Glutamatergic neuron (in vitro differentiated cells): ENCODE data around the gene RBPMS2. TPM values are rescaled to one million over a fixed set of nuclear protein-coding genes. Genes with fewer than 3 reads are reported as not detected.
"Not testable (repeated sequence)": the region's sequence is repeated elsewhere in the genome, so short reads cannot be mapped to it uniquely, and the experiment has no call there.

Experiments used
- DNase-seq: peaks from one replicate; pipeline ENCODE4 v3.0.0; 2022
- H3K27ac Mint-ChIP-seq: one replicate; pipeline ENCODE4 v1.8.0; 2020; ENCODE audit warnings: mild to moderate bottlenecking, mixed read lengths, inconsistent platforms; ENCODE audit not compliant: unreplicated experiment
- H3K27me3 Mint-ChIP-seq: one replicate; pipeline ENCODE4 v1.8.0; 2020; ENCODE audit warnings: mild to moderate bottlenecking, moderate library complexity, mixed read lengths, inconsistent platforms; ENCODE audit not compliant: unreplicated experiment
- H3K36me3 Mint-ChIP-seq: one replicate; pipeline ENCODE4 v1.8.0; 2020; ENCODE audit warnings: mild to moderate bottlenecking, mixed read lengths, inconsistent platforms; ENCODE audit not compliant: unreplicated experiment
- H3K4me1 Mint-ChIP-seq: one replicate; pipeline ENCODE4 v1.8.0; 2020; ENCODE audit warnings: mild to moderate bottlenecking, low read depth, mixed read lengths, inconsistent platforms; ENCODE audit not compliant: unreplicated experiment
- H3K4me3 Mint-ChIP-seq: one replicate; pipeline ENCODE4 v1.8.0; 2020; ENCODE audit warnings: mild to moderate bottlenecking, mixed read lengths, inconsistent platforms; ENCODE audit not compliant: unreplicated experiment
- H3K9me3 Mint-ChIP-seq: one replicate; pipeline ENCODE4 v1.8.0; 2020; ENCODE audit warnings: mild to moderate bottlenecking, moderate library complexity, mixed read lengths, inconsistent platforms; ENCODE audit not compliant: unreplicated experiment
- long read RNA-seq: library from polyadenylated mRNA; unstranded; transcript quantifications from one replicate; pipeline ENCODE4 v2.0.0, GENCODE V29; 2020; ENCODE audit not compliant: unreplicated experiment
- total RNA-seq: library from RNA; stranded (reverse); fragmentation: NEBNext Ultra II Directional; extraction: Animal tissue kit (Norgen Biotek cat#: 25700); gene quantifications from one replicate; pipeline ENCODE4 v1.2.1, GENCODE V29; 2021; ENCODE audit not compliant: unreplicated experiment
- TF ChIP-seq, protein P1 (sequence below): fragments of 200-600 bp; sonication (generic); IDR thresholded peaks from one replicate; pipeline ENCODE4 v1.5.0; 2021; ENCODE audit not compliant: partially characterized antibody, unreplicated experiment

RBPMS2 gene
- total RNA-seq, result 2.0 TPM
- long read RNA-seq, partial matches to known transcripts, result 1 of 1 reads
- long read RNA-seq, other reads (novel, unspliced or antisense), result 0 of 1 reads

DNA sequence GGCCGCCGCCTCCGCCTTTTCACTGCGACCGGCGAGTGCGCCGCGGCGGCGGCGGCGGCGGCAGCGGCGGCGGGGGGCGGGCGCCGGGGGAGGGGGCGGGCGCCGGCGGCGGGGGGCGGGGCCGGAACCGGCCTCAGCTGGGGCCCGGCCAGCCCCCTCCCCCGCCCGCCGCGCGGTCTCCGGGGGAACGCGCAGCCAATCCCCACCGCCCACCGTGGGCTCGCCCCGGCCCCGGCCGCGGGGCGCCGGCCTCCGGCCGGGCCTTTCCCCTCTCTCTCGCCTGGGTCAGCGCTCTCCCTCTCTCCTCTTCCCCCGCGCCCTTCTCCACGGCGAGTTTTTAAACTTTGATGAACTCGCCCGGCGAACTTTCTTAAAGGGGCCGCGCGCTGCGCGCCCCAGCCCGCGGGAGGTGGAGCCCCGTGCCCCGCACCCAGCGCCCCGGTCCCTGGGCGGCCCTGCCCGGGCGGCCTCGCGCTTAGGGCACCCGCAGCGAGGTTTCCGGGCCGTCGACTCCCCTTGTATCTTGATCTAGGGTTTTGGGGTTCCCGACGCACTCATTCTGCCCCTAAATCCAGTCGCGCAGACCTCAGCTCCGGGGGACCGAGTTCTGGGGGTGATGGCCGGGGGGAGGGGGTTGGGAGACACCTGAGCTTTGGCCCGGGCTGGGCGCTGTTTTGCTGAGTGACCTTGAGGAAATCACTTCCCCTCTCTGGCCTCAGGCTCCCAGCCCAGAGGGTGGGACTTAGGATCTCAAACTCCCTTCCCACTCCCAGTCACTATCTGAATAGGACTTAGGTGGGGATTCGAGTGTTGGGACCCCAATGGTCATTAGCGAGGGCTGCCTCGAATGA, at the start of gene RBPMS2:
Gene RBPMS2 (minus strand): TSS at position 39 of the 851 bp plus-strand sequence. CDS start 270 bp downstream, outside the sequence.
- Mint-ChIP-seq H3K36me3 (no peaks in the 10 kb centered on the region), H3K27ac (no peak within 1 kb of the TSS), H3K27me3 (peaks cover 14% of the 10 kb centered on the region), H3K4me3 (peak within 1 kb of the TSS; percentile 82), H3K9me3 (no peaks in the 10 kb centered on the region), H3K4me1 (no peaks in the 10 kb centered on the region)
- TF ChIP-seq, protein P1, sequence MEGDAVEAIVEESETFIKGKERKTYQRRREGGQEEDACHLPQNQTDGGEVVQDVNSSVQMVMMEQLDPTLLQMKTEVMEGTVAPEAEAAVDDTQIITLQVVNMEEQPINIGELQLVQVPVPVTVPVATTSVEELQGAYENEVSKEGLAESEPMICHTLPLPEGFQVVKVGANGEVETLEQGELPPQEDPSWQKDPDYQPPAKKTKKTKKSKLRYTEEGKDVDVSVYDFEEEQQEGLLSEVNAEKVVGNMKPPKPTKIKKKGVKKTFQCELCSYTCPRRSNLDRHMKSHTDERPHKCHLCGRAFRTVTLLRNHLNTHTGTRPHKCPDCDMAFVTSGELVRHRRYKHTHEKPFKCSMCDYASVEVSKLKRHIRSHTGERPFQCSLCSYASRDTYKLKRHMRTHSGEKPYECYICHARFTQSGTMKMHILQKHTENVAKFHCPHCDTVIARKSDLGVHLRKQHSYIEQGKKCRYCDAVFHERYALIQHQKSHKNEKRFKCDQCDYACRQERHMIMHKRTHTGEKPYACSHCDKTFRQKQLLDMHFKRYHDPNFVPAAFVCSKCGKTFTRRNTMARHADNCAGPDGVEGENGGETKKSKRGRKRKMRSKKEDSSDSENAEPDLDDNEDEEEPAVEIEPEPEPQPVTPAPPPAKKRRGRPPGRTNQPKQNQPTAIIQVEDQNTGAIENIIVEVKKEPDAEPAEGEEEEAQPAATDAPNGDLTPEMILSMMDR, result no peak
- no peak for DNase-seq

DNA sequence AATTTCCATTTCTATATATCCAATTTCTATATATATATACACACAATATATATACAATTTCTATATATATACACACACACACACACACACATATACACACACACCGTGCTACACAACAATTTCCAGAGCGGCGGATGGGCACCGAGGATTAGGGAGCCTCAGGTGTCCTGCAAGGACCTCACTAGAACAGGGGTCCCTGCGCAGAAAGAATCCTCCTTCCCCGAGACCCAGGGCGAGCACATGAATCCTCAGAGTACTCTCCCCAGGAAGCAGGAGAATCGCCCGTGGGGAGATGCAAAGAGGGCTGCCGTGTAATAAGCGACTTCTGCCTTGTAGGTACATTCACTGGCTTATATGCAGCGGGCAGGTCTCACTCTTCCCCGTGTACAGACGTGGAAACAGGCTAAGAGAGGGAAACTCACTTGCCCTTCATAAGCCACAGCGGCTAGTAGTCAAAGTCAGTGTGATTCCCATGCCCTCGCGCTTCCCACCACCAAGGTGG, 49.6 kb upstream of the RBPMS2 start:
- H3K4me3 Mint-ChIP-seq, result peak overlapping the region; percentile 94
- H3K27ac Mint-ChIP-seq, result peak overlapping the region; percentile 22
- no peak for DNase-seq
- H3K27me3 Mint-ChIP-seq, result peaks cover 8% of the 10 kb centered on the region
- H3K9me3 Mint-ChIP-seq, result peaks cover 5% of the 10 kb centered on the region
- peaks cover 7% of the 10 kb centered on the region for H3K4me1 Mint-ChIP-seq
- H3K36me3 Mint-ChIP-seq, result no peaks in the 10 kb centered on the region
- TF ChIP-seq, protein P1, result no peak

DNA sequence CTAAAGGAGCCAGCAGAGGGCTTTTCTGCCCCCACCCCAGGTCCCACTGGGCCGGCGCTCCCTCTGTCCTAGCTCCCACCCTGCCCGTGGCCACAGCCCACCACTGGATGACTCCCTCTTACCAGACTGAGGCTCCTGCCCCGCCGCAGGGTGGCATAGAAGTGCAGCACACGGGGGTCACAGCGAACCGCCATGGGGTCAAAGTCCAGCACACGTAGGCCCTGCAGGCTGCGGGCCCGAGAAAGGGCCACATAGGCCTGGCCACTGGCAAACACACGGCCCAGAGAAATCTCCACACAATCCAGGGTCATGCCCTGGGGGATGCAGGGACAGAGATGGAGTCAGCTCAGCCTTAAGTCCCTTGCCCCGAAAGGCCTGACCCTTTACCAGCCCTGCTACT, 41.1 kb upstream of the RBPMS2 start:
- no peak overlapping the region for H3K4me3 Mint-ChIP-seq
- no peak overlapping the region for H3K27ac Mint-ChIP-seq
- peaks cover 10% of the 10 kb centered on the region for H3K4me1 Mint-ChIP-seq
- H3K27me3 Mint-ChIP-seq, result no peaks in the 10 kb centered on the region
- TF ChIP-seq, protein P1, result no peak
- DNase-seq, result no peak
- H3K9me3 Mint-ChIP-seq, result peaks cover 1% of the 10 kb centered on the region
- H3K36me3 Mint-ChIP-seq, result no peaks in the 10 kb centered on the region

DNA sequence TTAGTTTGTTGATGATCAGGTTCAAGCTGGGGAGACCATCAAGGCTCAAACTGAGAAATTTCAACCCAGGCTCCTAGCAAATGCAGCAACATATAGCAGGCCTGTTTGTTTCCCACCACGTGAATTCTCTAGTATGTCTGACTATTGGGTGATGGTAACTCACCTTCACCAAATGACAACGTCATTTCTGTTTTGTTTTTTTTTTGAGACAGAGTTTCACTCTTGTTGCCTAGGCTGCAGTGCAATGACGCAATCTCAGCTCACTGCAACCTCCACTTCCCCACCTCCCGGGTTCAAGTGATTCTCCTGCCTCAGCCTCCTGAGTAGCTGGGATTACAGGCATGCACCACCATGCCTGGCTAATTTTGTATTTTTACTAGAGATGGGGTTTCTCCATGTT, 39.6 kb upstream of the RBPMS2 start:
- H3K36me3 Mint-ChIP-seq, DNase-seq, H3K4me3 Mint-ChIP-seq, H3K27ac Mint-ChIP-seq, H3K9me3 Mint-ChIP-seq, H3K27me3 Mint-ChIP-seq: not testable (repeated sequence)
- peaks cover 17% of the 10 kb centered on the region for H3K4me1 Mint-ChIP-seq

DNA sequence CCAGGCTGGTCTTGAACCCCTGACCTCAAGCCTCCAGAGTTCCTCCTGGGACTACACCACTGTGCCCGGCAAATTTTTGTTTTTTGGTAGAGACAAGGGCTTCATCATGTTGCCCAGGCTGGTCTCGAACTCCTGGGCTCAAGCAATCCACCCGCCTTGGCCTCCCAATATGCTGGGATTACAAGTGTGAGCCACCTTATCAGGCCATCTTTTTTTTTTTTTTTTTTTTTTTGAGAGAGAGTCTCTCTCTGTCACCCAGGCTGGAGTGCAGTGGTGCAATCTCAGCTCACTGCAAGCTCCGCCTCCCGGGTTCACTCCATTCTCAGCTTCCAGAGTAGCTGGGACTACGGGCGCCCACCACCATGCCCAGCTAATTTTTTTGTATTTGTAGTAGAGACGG, 38.9 kb upstream of the RBPMS2 start:
- not testable (repeated sequence) for DNase-seq, H3K27ac Mint-ChIP-seq, H3K4me3 Mint-ChIP-seq, H3K27me3 Mint-ChIP-seq, H3K9me3 Mint-ChIP-seq, H3K36me3 Mint-ChIP-seq
- H3K4me1 Mint-ChIP-seq, result peaks cover 20% of the 10 kb centered on the region

DNA sequence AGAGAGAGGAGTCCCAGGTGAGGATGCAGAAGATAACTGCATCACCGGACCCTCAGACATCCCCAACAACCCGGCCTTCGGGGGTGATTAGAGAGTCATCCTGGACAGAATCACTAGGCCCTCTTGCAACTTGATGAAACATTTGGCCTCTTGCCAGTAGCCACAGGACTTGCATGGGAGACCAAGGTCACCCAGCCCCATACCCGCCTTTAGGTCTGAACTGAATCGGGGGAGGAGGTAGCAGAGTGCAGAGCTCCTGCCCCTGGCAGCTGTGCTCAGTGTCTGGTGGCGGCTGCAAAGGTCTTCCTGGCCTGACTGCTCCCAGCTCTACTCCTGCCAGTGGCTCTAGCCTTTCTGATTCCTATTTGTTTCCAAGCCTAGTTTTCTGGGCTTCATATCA, 37.7 kb upstream of the RBPMS2 start:
- H3K4me1 Mint-ChIP-seq, result peaks cover 25% of the 10 kb centered on the region
- H3K4me3 Mint-ChIP-seq, result no peak overlapping the region
- TF ChIP-seq, protein P1, result no peak
- no peak overlapping the region for H3K27ac Mint-ChIP-seq
- DNase-seq, result no peak
- H3K36me3 Mint-ChIP-seq, result no peaks in the 10 kb centered on the region
- H3K9me3 Mint-ChIP-seq, result peaks cover 1% of the 10 kb centered on the region
- H3K27me3 Mint-ChIP-seq, result peaks cover 6% of the 10 kb centered on the region
